HG02973 (cell line): ENCODE results near the gene PTK7.

Source experiments
- ATAC-seq: cut with Tn5 transposase; IDR thresholded peaks from one replicate; pipeline ENCODE4 v1.9.1; 2021; ENCODE audit warnings: moderate library complexity; ENCODE audit not compliant: unreplicated experiment

PTK7 gene

GRCh38 chr6:43200541-43200940, 124.4 kb downstream of the PTK7 start:
- no peak for ATAC-seq

DNA sequence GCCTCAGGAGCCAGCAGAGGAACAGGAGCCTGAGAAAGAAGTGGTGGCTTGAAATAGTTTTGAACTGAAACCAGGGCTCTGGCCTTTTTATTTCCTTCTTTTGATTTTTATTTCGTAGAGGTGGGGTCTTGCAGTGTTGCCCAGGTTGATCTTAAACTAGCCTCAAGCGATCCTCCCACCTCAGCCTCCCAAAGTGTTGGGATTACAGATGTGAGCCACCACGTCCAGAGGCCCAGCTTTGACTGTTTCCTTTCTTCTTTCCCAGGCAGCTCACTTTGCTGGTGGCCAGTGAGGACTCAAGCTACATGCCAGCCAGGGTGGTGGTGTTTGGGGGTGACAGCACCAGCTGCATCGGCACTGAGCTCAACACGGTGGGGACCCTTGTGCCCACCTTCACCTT, 126.3 kb downstream of the PTK7 start:
- ATAC-seq: no peak

GRCh38 chr6:43203029-43203717, 127.1 kb downstream of the PTK7 start:
- no peak for ATAC-seq

DNA sequence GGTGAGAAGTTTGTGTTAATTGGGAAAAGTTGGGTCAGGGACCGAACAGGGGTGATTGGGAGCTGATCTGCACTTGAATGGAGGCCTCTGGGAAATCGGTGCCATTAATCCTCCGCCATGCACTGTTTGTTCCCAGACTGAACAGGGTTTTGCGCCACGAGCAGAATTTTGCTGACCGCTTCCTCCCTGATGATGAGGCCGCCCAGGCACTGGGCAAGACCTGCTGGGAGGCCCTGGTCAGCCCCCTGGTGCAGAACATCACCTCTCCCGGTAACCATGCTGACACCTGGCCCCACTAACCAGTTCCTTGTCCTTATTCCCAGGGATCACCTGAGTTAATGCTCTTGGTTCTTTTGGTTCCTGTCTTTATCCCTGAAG, 127.6 kb downstream of the PTK7 start:
- no peak for ATAC-seq

DNA sequence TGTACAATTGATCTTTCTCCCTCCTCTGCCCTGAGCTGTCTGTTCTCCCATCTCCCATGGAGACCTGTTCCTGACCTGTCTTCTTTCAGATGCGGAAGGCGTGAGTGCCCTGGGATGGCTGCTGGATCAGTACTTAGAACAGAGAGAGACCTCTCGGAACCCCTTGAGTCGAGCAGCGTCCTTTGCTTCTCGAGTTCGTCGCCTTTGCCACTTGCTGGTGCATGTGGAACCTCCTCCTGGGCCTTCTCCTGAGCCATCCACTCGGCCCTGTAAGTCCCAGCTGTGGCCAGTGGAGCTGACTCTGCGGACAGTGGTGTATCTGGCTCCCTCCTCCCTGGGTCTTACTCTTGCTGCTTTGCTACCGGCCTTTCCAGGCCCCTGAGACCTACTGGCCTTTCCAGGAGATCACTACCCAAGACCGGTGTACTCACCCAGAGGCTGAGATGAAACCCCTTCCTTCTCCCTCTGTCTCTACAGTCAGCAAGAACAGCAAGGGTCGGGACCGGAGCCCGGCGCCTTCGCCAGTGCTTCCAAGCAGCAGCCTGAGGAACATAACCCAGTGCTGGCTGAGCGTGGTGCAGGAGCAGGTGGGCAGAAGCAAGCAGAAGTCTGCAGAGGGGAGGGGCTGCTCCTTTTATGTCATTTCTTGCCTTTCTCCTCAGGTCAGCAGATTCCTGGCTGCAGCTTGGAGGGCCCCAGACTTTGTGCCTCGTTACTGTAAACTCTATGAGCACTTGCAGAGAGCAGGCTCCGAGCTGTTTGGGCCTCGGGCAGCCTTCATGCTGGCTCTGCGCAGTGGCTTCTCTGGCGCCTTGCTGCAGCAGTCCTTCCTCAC, 128.4 kb downstream of the PTK7 start:
- ATAC-seq: no peak

- no peak for ATAC-seq
Measured at GRCh38 chr6:43205849-43206248, 129.7 kb downstream of the PTK7 start.

DNA sequence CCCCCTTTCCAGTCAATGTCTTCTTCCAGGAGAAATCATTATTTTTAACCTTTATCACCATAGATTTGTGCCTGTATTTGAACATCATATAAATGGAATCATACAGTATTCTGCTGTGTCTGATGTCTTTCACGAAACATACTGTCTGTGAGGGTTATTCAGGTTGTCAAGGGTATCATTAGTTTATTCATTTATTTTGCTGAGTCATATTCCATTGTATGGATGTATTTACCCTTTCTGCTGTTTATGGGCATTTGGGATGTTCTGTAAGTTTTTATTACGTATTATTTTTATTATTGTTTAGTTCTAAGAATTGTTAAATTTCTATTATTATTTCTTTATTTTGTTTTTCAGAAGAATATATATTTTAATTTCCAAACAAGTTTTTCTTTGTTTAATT, 131.2 kb downstream of the PTK7 start:
- no peak for ATAC-seq
